Subcutaneous adipose tissue (tissue), 4 donors: ENCODE measurements around the gene FRMPD4. TPM values are rescaled to one million over a fixed set of nuclear protein-coding genes. Genes with fewer than 3 reads are reported as not detected.

ENCODE experiments used
- total RNA-seq, 4 donors: library from RNA; depleted of rRNA; stranded (reverse); fragments of >200 nt; gene quantifications; one replicate each; pipeline ENCODE4 v1.1.0, GENCODE V29; 2016
- TF ChIP-seq, protein P1 (sequence below): fragments of 450-650 bp; IDR thresholded peaks from one replicate; pipeline ENCODE4 v1.5.1; 2016; ENCODE audit warnings: low read depth, mild to moderate bottlenecking, control low read depth, antibody characterized with exemption, moderate library complexity

FRMPD4 gene
- total RNA-seq, 4 donors from 2014 or later: 0.17 to 0.44 (median 0.19) TPM; not detected in 1

GRCh38 chrX:12463873-12464272 lies 325.6 kb downstream of the FRMPD4 start:
- TF ChIP-seq, protein P1, sequence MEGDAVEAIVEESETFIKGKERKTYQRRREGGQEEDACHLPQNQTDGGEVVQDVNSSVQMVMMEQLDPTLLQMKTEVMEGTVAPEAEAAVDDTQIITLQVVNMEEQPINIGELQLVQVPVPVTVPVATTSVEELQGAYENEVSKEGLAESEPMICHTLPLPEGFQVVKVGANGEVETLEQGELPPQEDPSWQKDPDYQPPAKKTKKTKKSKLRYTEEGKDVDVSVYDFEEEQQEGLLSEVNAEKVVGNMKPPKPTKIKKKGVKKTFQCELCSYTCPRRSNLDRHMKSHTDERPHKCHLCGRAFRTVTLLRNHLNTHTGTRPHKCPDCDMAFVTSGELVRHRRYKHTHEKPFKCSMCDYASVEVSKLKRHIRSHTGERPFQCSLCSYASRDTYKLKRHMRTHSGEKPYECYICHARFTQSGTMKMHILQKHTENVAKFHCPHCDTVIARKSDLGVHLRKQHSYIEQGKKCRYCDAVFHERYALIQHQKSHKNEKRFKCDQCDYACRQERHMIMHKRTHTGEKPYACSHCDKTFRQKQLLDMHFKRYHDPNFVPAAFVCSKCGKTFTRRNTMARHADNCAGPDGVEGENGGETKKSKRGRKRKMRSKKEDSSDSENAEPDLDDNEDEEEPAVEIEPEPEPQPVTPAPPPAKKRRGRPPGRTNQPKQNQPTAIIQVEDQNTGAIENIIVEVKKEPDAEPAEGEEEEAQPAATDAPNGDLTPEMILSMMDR: no peak

GRCh38 chrX:12467321-12467720 lies 329.0 kb downstream of the FRMPD4 start:
- TF ChIP-seq, protein P1: no peak

DNA sequence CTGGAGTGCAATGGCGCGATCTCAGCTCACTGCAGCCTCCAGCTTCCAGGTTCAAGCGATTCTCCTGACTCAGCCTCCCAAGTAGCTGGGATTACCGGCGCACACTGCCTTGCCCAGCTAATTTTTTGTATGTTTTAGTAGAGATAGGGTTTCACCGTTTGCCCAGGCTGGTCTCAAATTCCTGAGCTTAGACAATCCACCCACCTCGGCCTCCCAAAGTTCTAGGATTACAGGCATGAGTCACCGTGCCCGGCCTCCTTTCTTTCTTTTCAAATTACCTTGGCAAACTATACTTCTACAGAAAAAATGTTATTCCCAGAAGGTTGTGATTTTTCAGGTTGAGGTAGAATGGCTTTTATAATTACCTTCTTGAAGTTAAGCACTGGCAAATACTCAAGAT lies 331.0 kb downstream of the FRMPD4 start:
- TF ChIP-seq, protein P1: no peak

- TF ChIP-seq, protein P1: no peak
These were observed 332.8 kb downstream of the FRMPD4 start for GRCh38 chrX:12471061-12471460.

DNA sequence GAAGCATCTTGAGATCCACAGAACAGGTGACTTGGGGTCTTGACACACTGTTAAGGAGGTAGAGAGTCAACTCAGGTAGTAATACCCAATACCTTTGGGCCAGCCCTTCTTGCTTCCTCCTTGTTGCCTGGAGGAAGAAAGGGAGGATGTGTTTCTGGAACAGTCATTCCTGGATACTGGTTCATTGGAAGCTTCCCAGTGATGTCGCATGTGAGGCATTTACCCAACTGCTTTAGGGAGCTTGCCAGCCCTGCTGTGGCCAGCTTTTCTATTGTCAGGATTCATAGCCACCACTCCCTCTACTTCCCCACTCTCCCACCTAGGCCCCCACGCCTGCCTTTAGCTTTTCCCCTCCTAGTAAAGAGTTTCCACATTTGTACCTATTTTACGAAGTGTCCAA lies 342.7 kb downstream of the FRMPD4 start:
- TF ChIP-seq, protein P1: no peak

- TF ChIP-seq, protein P1: no peak
These were observed 349.9 kb downstream of the FRMPD4 start for GRCh38 chrX:12488220-12488619.

DNA sequence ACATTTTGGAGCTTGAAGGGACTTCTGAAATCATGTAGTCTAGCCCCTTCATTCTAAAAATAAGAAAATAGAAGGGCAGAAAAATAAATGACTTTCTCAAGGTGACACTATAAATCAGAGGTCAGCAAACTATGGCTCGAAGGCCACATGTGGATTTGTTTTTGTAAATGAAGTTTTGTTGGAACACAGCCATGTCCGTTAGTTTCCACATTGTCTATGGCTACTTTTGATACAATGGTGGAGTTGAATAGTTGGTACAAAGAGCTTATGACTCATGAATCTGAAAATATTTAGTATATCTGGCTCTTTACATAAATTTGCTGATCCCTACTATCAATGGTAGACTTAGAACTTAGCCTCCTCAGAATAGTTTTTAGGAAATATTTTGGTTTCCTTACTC lies 350.5 kb downstream of the FRMPD4 start:
- TF ChIP-seq, protein P1: no peak

DNA sequence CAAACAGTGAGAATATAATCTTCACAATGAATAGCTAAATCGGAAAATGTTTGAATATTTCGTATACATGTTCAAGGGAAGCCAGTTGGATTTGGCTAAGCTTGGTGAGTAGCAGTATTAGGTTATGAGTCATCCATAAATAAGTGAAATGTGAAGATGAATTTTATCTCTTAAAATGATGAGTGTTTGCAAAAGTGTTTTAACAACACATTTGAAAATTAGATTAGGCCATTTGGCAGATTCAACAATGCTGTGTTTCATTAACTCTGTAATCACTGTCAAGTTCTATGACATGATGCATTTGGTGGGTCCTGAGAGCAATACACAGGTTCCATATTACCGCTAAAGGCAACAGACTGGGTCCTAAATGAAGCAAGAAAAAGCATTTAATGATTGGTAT lies 351.1 kb downstream of the FRMPD4 start:
- TF ChIP-seq, protein P1: no peak
